Medulla oblongata (tissue), 1 donor: ENCODE data around the gene SYNDIG1.

ENCODE experiments used
- DNase-seq: peaks from one replicate; pipeline ENCODE4 v3.0.0-alpha.2; 2015; ENCODE audit errors: extremely low spot score

SYNDIG1 gene

GRCh38 chr20:24692446-24693200 is 223.2 kb downstream of the SYNDIG1 start:
- peak; percentile 18 for DNase-seq

GRCh38 chr20:24693466-24694156 is 224.2 kb downstream of the SYNDIG1 start:
- peak; percentile 52 for DNase-seq

- no peak for DNase-seq
Observed at GRCh38 chr20:24694157-24694726, 224.8 kb downstream of the SYNDIG1 start.

- DNase-seq = peak; percentile 32
Observed at GRCh38 chr20:24694727-24695528, 225.5 kb downstream of the SYNDIG1 start.

GRCh38 chr20:24695529-24696225 is 226.2 kb downstream of the SYNDIG1 start:
- DNase-seq = no peak

- DNase-seq = no peak
Observed at GRCh38 chr20:24696396-24696795, 227.0 kb downstream of the SYNDIG1 start.

- no peak for DNase-seq
Observed at GRCh38 chr20:24697411-24697810, 228.0 kb downstream of the SYNDIG1 start.

GRCh38 chr20:24698189-24698588 is 228.8 kb downstream of the SYNDIG1 start:
- DNase-seq = no peak

GRCh38 chr20:24698706-24699206 is 229.3 kb downstream of the SYNDIG1 start:
- DNase-seq = no peak

GRCh38 chr20:24699321-24700165 is 230.1 kb downstream of the SYNDIG1 start:
- DNase-seq = peak; percentile 73

- no peak for DNase-seq
Observed at GRCh38 chr20:24700166-24700860, 230.9 kb downstream of the SYNDIG1 start.

GRCh38 chr20:24701027-24701426 is 231.6 kb downstream of the SYNDIG1 start:
- DNase-seq = no peak

GRCh38 chr20:24701668-24702067 is 232.2 kb downstream of the SYNDIG1 start:
- no peak for DNase-seq

- no peak for DNase-seq
Observed at GRCh38 chr20:24702501-24703283, 233.3 kb downstream of the SYNDIG1 start.

- no peak for DNase-seq
Observed at GRCh38 chr20:24703284-24703610, 233.8 kb downstream of the SYNDIG1 start.

- DNase-seq = no peak
Observed at GRCh38 chr20:24704899-24705298, 235.5 kb downstream of the SYNDIG1 start.

GRCh38 chr20:24705486-24705885 is 236.1 kb downstream of the SYNDIG1 start:
- peak; percentile 19 for DNase-seq

- DNase-seq = no peak
Observed at GRCh38 chr20:24708411-24709295, 239.2 kb downstream of the SYNDIG1 start.
